Measurements from ENCODE around the gene SRPK3. TPM values are rescaled to one million over a fixed set of nuclear protein-coding genes. Genes with fewer than 3 reads are reported as not detected.
A peak's percentile ranks its signal among the peaks of the same experiment; 100 is the strongest.

Gene SRPK3
- polyA plus RNA-seq, 1 donor (not counting 4 experiments of a cell fraction or from before 2014, with no cell fraction given), result 0.10 TPM

- no peaks in the 10 kb centered on the region for H4K20me1 ChIP-seq (ENCODE audit: control insufficient read depth, extremely low read depth, insufficient read depth, low read length)
- H3K9me3 ChIP-seq (ENCODE audit: control insufficient read depth, low read depth, low read length), result no peaks in the 10 kb centered on the region
- no peak overlapping the region for H3K27ac ChIP-seq (ENCODE audit: control insufficient read depth, insufficient read depth, low read length)
- H3K4me1 ChIP-seq (ENCODE audit: control insufficient read depth, extremely low read depth, insufficient read depth, low read length), result peaks cover 7% of the 10 kb centered on the region
- H3K4me2 ChIP-seq (ENCODE audit: control insufficient read depth, extremely low read depth, insufficient read depth, low read depth, low read length), result no peak overlapping the region
- no peak overlapping the region for H3K9ac ChIP-seq (ENCODE audit: control insufficient read depth, extremely low read depth, insufficient read depth, low read length)
- no peaks in the 10 kb centered on the region for H3K79me2 ChIP-seq (ENCODE audit: control insufficient read depth, insufficient read depth, low read length)
- H3K27me3 ChIP-seq (ENCODE audit: control insufficient read depth, extremely low read depth, insufficient read depth, low read length), result no peaks in the 10 kb centered on the region
- no peaks in the 10 kb centered on the region for H3K9me1 ChIP-seq (ENCODE audit: control insufficient read depth, extremely low read depth, insufficient read depth, low read length)
- DNase-seq (ENCODE audit: low read depth, low spot score) (no peak), FAIRE-seq (no peak)
- TF ChIP-seq EZH2 (IDR thresholded peaks at IDR 0.05; ENCODE audit: low read length), result no peak
- TF ChIP-seq, protein P1, sequence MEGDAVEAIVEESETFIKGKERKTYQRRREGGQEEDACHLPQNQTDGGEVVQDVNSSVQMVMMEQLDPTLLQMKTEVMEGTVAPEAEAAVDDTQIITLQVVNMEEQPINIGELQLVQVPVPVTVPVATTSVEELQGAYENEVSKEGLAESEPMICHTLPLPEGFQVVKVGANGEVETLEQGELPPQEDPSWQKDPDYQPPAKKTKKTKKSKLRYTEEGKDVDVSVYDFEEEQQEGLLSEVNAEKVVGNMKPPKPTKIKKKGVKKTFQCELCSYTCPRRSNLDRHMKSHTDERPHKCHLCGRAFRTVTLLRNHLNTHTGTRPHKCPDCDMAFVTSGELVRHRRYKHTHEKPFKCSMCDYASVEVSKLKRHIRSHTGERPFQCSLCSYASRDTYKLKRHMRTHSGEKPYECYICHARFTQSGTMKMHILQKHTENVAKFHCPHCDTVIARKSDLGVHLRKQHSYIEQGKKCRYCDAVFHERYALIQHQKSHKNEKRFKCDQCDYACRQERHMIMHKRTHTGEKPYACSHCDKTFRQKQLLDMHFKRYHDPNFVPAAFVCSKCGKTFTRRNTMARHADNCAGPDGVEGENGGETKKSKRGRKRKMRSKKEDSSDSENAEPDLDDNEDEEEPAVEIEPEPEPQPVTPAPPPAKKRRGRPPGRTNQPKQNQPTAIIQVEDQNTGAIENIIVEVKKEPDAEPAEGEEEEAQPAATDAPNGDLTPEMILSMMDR (optimal IDR thresholded peaks at IDR 0.05 in 1 of 3, IDR thresholded peaks at IDR 0.05 in 1 of 3, conservative IDR thresholded peaks at IDR 0.05 in 1 of 3; ENCODE audit: extremely low read depth in 1 of 3, insufficient read depth in 2 of 3, low read length in 3 of 3), result peak in 1 of 3 experiments; percentile 11
- dilution Hi-C loops (cut with MboI; ENCODE audit: extremely low pct_ligation_motif_present, low sequenced_read_pairs), result no loop called here
- no peaks in the 10 kb centered on the region for H3K36me3 ChIP-seq (ENCODE audit: control insufficient read depth in 2 of 2, extremely low read depth in 1 of 2, insufficient read depth in 2 of 2, low read length in 2 of 2)
- H2AFZ ChIP-seq (ENCODE audit: control insufficient read depth, low read length), result no peak overlapping the region
- H3K4me3 ChIP-seq (ENCODE audit: control insufficient read depth in 2 of 3, extremely low read depth in 1 of 3, insufficient read depth in 2 of 3, low read depth in 1 of 3, low read length in 3 of 3), result no peak overlapping the region
Observed at GRCh38 chrX:153782313-153782712, 1.5 kb downstream of the SRPK3 start.

- Histone ChIP-seq H3K36me3 (ENCODE audit: control insufficient read depth in 2 of 2, extremely low read depth in 1 of 2, insufficient read depth in 2 of 2, low read length in 2 of 2) (no peaks in the 10 kb centered on the region), H3K4me1 (ENCODE audit: control insufficient read depth, extremely low read depth, insufficient read depth, low read length) (peaks cover 7% of the 10 kb centered on the region), H3K27me3 (ENCODE audit: control insufficient read depth, extremely low read depth, insufficient read depth, low read length) (no peaks in the 10 kb centered on the region), H3K9me1 (ENCODE audit: control insufficient read depth, extremely low read depth, insufficient read depth, low read length) (no peaks in the 10 kb centered on the region), H3K9ac (ENCODE audit: control insufficient read depth, extremely low read depth, insufficient read depth, low read length) (no peak overlapping the region), H3K4me3 (ENCODE audit: control insufficient read depth in 2 of 3, extremely low read depth in 1 of 3, insufficient read depth in 2 of 3, low read depth in 1 of 3, low read length in 3 of 3) (no peak overlapping the region), H3K9me3 (ENCODE audit: control insufficient read depth, low read depth, low read length) (no peaks in the 10 kb centered on the region), H3K27ac (ENCODE audit: control insufficient read depth, insufficient read depth, low read length) (no peak overlapping the region), H2AFZ (ENCODE audit: control insufficient read depth, low read length) (no peak overlapping the region), H3K4me2 (ENCODE audit: control insufficient read depth, extremely low read depth, insufficient read depth, low read depth, low read length) (no peak overlapping the region), H4K20me1 (ENCODE audit: control insufficient read depth, extremely low read depth, insufficient read depth, low read length) (no peaks in the 10 kb centered on the region), H3K79me2 (ENCODE audit: control insufficient read depth, insufficient read depth, low read length) (no peaks in the 10 kb centered on the region)
- no peak for TF ChIP-seq EZH2 (IDR thresholded peaks at IDR 0.05; ENCODE audit: low read length)
- TF ChIP-seq, protein P1 (optimal IDR thresholded peaks at IDR 0.05 in 1 of 3, IDR thresholded peaks at IDR 0.05 in 1 of 3, conservative IDR thresholded peaks at IDR 0.05 in 1 of 3; ENCODE audit: extremely low read depth in 1 of 3, insufficient read depth in 2 of 3, low read length in 3 of 3), result no peak
- DNase-seq (ENCODE audit: low read depth, low spot score) (no peak), FAIRE-seq (no peak)
- dilution Hi-C loops (cut with MboI; ENCODE audit: extremely low pct_ligation_motif_present, low sequenced_read_pairs), result no loop called here
Observed at GRCh38 chrX:153782871-153783270, 2.0 kb downstream of the SRPK3 start.

All from keratinocyte (primary cell).